Esophagus squamous epithelium (tissue), 4 donors: Measurements from ENCODE around the gene CYP3A5.

Experiments
- POLR2A ChIP-seq, 4 donors: fragments of 450-650 bp; IDR thresholded peaks; one replicate each; pipeline ENCODE4 v1.6.1; 2017; ENCODE audit warnings: antibody characterized with exemption in 4 of 4, mild to moderate bottlenecking in 4 of 4, moderate library complexity in 3 of 4
- TF ChIP-seq, protein P1 (sequence below), 6 experiments: fragments of 450-650 bp in 4 of 6; fragments of 200-600 bp in 2 of 6; sonication (generic) in 2 of 6; IDR thresholded peaks; one replicate each; pipeline ENCODE4 v1.5.1; 2016 to 2019; ENCODE audit warnings: antibody characterized with exemption in 6 of 6, mild to moderate bottlenecking in 4 of 6, moderate library complexity in 4 of 6

DNA sequence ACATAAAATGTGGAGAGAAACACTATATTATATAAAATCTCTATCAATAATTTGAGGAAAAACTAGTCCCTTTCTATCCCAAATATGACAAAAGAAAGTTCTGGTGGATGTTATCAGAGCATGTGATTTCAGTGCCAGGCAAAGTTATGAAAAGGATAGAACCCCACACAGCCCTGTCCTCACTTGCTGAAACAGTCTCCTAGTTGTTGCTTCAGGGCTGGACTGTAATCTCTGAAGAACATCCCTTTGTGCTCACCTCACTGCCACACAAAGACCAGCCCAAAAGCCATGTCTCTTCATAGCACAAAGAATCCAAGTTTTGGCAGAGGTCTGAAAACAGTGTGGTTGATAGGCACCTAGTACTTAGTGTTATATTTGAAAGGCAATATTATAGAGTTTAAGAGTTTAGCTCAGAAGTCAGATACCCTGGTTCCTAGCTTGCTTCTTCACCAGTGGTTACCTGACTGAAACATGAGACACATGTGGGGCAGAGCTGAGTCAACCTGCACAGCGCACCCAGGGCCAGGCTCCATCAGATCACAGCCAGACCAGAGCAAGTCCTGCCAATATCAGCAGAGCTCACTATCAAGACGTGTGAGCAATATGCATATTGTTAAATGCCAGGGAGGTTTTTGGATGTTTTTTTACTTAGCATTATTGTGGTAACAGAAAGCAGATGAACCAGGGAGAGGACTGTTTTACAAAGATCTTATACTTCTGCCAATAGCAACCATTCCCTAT is 30.2 kb upstream of the CYP3A5 start:
- TF ChIP-seq, protein P1, sequence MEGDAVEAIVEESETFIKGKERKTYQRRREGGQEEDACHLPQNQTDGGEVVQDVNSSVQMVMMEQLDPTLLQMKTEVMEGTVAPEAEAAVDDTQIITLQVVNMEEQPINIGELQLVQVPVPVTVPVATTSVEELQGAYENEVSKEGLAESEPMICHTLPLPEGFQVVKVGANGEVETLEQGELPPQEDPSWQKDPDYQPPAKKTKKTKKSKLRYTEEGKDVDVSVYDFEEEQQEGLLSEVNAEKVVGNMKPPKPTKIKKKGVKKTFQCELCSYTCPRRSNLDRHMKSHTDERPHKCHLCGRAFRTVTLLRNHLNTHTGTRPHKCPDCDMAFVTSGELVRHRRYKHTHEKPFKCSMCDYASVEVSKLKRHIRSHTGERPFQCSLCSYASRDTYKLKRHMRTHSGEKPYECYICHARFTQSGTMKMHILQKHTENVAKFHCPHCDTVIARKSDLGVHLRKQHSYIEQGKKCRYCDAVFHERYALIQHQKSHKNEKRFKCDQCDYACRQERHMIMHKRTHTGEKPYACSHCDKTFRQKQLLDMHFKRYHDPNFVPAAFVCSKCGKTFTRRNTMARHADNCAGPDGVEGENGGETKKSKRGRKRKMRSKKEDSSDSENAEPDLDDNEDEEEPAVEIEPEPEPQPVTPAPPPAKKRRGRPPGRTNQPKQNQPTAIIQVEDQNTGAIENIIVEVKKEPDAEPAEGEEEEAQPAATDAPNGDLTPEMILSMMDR (IDR thresholded peaks at IDR 0.05): no peak
- TF ChIP-seq POLR2A (IDR thresholded peaks at IDR 0.05): no peak
